K562 (cell line): ENCODE measurements around the gene ZNF549. TPM values are rescaled to one million over a fixed set of nuclear protein-coding genes. Genes with fewer than 3 reads are reported as not detected.
A peak's percentile ranks its signal among the peaks of the same experiment; 100 is the strongest.

Experiments used
- AFF4 ChIP-seq: sonication (generic); formaldehyde crosslinking; IDR thresholded peaks from 2 replicates; pipeline ENCODE4 v1.8.0; 2023; ENCODE audit warnings: mild to moderate bottlenecking, missing genetic modification reagents
- ATF3 ChIP-seq, 2 experiments: fragments of 450-650 bp in 1 of 2; sonication (generic) in 1 of 2; formaldehyde crosslinking in 1 of 2; IDR thresholded peaks in 1 of 2; conservative IDR thresholded peaks in 1 of 2; 2 replicates each; pipeline versions ENCODE4 v1.6.1 to v1.8.1; 2016 to 2023; ENCODE audit warnings: mild to moderate bottlenecking in 2 of 2, moderate library complexity in 2 of 2, inconsistent platforms in 1 of 2, missing genetic modification reagents in 1 of 2
- CBX1 ChIP-seq: sonication (generic); IDR thresholded peaks from 2 replicates; pipeline ENCODE4 v1.6.1; 2016; ENCODE audit warnings: antibody characterized with exemption, low read depth, mild to moderate bottlenecking
- CREM ChIP-seq: IDR thresholded peaks from 2 replicates; pipeline ENCODE4 v1.6.1; 2014; ENCODE audit warnings: antibody characterized with exemption, low read depth
- E2F6 ChIP-seq, 2 experiments: IDR thresholded peaks; 2 replicates each; pipeline ENCODE4 v1.6.1; 2011; ENCODE audit warnings: borderline replicate concordance in 1 of 2, control low read depth in 1 of 2, low read depth in 1 of 2, low read length in 1 of 2, mild to moderate bottlenecking in 1 of 2, mixed read lengths in 1 of 2, moderate library complexity in 1 of 2; ENCODE audit not compliant: insufficient read depth in 1 of 2, insufficient read length in 1 of 2, poor library complexity in 1 of 2, severe bottlenecking in 1 of 2; ENCODE audit errors: extremely low read depth in 1 of 2
- JUND ChIP-seq, 2 experiments: IDR thresholded peaks; 2 replicates in 1 of 2; 3 replicates in 1 of 2; pipeline ENCODE4 v1.6.1; 2011; ENCODE audit warnings: borderline replicate concordance in 2 of 2, low read depth in 2 of 2, low read length in 2 of 2, improper control_type of control experiment in 1 of 2, missing biosample characterization in 1 of 2, missing genetic modification characterization in 1 of 2, missing genetic modification reagents in 1 of 2
- NCOR1 ChIP-seq: fragments of 450-650 bp; IDR thresholded peaks from 2 replicates; pipeline ENCODE4 v1.6.1; 2016; ENCODE audit warnings: mild to moderate bottlenecking, moderate library complexity
- NFIC ChIP-seq: fragments of 450-650 bp; IDR thresholded peaks from 2 replicates; pipeline ENCODE4 v1.6.1; 2017; ENCODE audit warnings: mild to moderate bottlenecking, inconsistent platforms
- TCF7 ChIP-seq: sonication (generic); IDR thresholded peaks from 2 replicates; pipeline ENCODE4 v1.6.1; 2016; ENCODE audit warnings: antibody characterized with exemption, borderline replicate concordance
- THRAP3 ChIP-seq: fragments of 450-650 bp; IDR thresholded peaks from 2 replicates; pipeline ENCODE4 v1.6.1; 2016; ENCODE audit warnings: mild to moderate bottlenecking, inconsistent platforms, borderline replicate concordance
- ZNF224 ChIP-seq: sonication (generic); formaldehyde crosslinking; IDR thresholded peaks from 2 replicates; pipeline ENCODE4 v1.8.0; 2022; ENCODE audit warnings: mild to moderate bottlenecking, missing genetic modification reagents
- ZNF232 ChIP-seq: sonication (generic); formaldehyde crosslinking; IDR thresholded peaks from 2 replicates; pipeline ENCODE4 v1.8.0; 2022; ENCODE audit warnings: mild to moderate bottlenecking, missing genetic modification reagents
- ZNF695 ChIP-seq: fragments of 450-650 bp; formaldehyde crosslinking; IDR thresholded peaks from 2 replicates; pipeline ENCODE4 v1.4.0; 2020; ENCODE audit warnings: mild to moderate bottlenecking, moderate library complexity
- ZSCAN29 ChIP-seq: fragments of 450-650 bp; IDR thresholded peaks from 2 replicates; pipeline ENCODE4 v1.6.1; 2017
- polyA plus RNA-seq, 8 experiments: library from polyadenylated mRNA; depleted of rRNA in 4 of 8; stranded (reverse) in 5 of 8; unstranded in 3 of 8; fragments of >200 nt; fragmentation: Nextera tagmentation in 2 of 8; fragmentation: Illumina TruSeq in 1 of 8; extraction: Ambion mirVana in 2 of 8; extraction: Trizol in 1 of 8; gene quantifications; 2 replicates each; pipeline versions ENCODE4 v1.2.1 to v1.2.3, GENCODE V29; 2011 to 2014; ENCODE audit warnings: inconsistent platforms in 1 of 8, missing spikeins in 1 of 8
- total RNA-seq, 7 experiments: library from RNA; depleted of rRNA in 6 of 7; stranded (reverse); fragments of >200 nt in 6 of 7; fragmentation: Illumina TruSeq in 2 of 7; extraction: Trizol in 2 of 7; gene quantifications; 2 replicates each; pipeline versions ENCODE4 v1.2.1 to v1.2.3, GENCODE V29; 2011 to 2021; ENCODE audit warnings: low replicate concordance in 1 of 7
- TF ChIP-seq, protein P1 (sequence below), 3 experiments: fragments of 200-800 bp in 1 of 3; fragments of 250-450 bp in 1 of 3; fragments of 450-650 bp in 1 of 3; sonication (Bioruptor Pico) in 1 of 3; sonication (Bioruptor generic) in 1 of 3; formaldehyde crosslinking in 1 of 3; IDR thresholded peaks; 2 replicates each; pipeline versions ENCODE4 v1.6.1 to v1.8.0; 2016 to 2022; ENCODE audit warnings: mild to moderate bottlenecking in 2 of 3, missing genetic modification characterization in 2 of 3, missing compliant biosample characterization in 1 of 3, moderate library complexity in 1 of 3

Gene ZNF549
- total and polyA plus RNA-seq, 9 of the 15 experiments (the other 6 are each of a cell fraction or from before 2014, with no cell fraction given), result 0.03 to 0.68 (median 0.25) TPM

DNA sequence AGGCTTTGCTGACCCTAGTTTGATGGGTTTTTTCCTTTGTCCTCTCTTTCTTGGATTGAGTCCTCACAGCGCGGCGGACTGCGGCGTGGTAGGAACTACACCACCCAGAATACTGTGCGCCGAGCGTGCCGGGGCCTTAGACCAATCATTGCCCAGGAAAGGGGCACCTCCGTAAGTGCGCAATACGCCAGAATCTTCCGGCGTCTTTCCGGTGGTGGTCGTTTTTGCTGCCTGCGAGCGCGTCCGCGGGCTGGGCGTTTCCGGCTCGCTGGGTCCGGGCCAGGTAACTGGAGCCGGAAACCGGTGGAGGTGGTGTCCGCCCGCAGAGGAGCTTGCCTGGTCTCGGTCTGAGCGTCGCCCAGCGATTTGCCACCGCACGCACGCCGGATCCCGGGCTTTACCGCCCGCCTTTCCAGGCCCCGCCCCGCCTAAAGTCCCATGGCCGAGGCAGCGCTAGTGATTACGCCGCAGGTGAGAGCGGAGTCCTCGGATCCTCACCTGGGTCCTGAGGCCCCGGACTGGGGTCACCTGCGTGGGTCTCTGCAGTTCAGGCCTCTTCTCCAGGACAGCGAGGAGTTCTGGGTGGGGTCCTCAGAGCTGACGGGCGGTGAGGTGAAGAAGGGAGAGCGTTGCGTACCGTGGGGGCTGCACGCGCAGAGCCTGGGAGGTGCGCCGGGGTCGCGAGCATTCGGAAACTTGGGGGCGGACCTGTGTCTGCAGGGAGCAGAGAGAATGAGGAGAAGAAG, at the start of gene ZNF549 (continued):
- TF ChIP-seq NFIC (0 out of 2 replicates have a peak, but pooled peaks have one; percentile 8), ZNF224 (CRISPR knock-in tag) (no peak), AFF4 (CRISPR knock-in tag) (no peak), ZNF232 (CRISPR knock-in tag) (no peak), ZNF695 (no peak), ZSCAN29 (no peak), JUND (IDR thresholded peaks at IDR 0.05; ENCODE audit: borderline replicate concordance, low read depth, low read length) (no peak), JUND (tag; IDR thresholded peaks at IDR 0.05; ENCODE audit: borderline replicate concordance, low read depth, low read length) (no peak), CREM (0 out of 2 replicates have a peak, but pooled peaks have one; percentile 21), ATF3 (IDR thresholded peaks at IDR 0.05) (no peak), ATF3 (CRISPR knock-in tag; conservative IDR thresholded peaks at IDR 0.05) (no peak), E2F6 (IDR thresholded peaks at IDR 0.05; ENCODE audit: borderline replicate concordance in 1 of 2, extremely low read depth in 1 of 2, insufficient read depth in 1 of 2, insufficient read length in 1 of 2, low read depth in 1 of 2, low read length in 1 of 2, poor library complexity in 1 of 2, severe bottlenecking in 1 of 2) (peak in 1 of 2 experiments; percentile 75), THRAP3 (no peak), TCF7 (no peak), CBX1 (no peak), NCOR1 (no peak)
- TF ChIP-seq, protein P1, sequence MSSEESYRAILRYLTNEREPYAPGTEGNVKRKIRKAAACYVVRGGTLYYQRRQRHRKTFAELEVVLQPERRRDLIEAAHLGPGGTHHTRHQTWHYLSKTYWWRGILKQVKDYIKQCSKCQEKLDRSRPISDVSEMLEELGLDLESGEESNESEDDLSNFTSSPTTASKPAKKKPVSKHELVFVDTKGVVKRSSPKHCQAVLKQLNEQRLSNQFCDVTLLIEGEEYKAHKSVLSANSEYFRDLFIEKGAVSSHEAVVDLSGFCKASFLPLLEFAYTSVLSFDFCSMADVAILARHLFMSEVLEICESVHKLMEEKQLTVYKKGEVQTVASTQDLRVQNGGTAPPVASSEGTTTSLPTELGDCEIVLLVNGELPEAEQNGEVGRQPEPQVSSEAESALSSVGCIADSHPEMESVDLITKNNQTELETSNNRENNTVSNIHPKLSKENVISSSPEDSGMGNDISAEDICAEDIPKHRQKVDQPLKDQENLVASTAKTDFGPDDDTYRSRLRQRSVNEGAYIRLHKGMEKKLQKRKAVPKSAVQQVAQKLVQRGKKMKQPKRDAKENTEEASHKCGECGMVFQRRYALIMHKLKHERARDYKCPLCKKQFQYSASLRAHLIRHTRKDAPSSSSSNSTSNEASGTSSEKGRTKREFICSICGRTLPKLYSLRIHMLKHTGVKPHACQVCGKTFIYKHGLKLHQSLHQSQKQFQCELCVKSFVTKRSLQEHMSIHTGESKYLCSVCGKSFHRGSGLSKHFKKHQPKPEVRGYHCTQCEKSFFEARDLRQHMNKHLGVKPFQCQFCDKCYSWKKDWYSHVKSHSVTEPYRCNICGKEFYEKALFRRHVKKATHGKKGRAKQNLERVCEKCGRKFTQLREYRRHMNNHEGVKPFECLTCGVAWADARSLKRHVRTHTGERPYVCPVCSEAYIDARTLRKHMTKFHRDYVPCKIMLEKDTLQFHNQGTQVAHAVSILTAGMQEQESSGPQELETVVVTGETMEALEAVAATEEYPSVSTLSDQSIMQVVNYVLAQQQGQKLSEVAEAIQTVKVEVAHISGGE (CRISPR knock-in tag; IDR thresholded peaks at IDR 0.05), result peak; percentile 58 to 93 (median 92); a peak in 5 of 6 replicates
